Activated T-cell treated with anti-CD3 and anti-CD28 coated beads for 1 hour (primary cell): ENCODE data around the gene WDR82.

ENCODE experiments used
- DNase-seq: peaks from one replicate; pipeline ENCODE4 v3.0.0-alpha.2; 2020; ENCODE audit warnings: low read depth

WDR82 gene

DNA sequence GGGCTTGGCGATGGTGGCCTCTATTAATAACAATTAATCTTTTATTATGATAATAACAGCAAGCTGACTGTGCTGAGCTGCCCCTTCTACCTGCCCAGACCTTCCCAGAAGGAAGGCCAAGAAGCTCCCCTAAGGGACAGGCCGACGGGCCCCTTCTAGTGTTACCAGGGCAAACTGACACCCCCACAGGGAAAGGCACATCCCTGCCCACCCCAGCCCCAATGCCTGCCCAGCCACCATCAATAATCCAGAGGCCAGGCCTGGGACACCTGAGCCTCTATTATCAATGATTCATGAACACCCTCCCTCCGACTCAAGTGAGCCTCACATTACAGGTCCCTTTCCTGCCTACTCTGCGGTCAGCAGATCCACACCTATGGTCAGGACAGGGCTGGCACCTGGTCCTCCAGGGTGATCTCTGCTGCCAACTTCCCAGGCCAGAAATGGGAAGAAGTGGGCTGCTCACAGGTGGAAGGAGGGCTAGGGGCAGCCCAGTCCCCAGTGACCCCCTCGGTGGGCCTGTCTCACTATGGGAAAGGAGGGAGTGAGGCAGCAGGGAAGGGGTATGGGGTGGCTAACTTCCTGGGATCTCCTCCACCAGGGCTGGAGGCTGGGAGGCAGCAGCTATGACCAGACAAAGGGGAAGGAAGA lies 41.3 kb downstream of the WDR82 start:
- DNase-seq = no peak

GRCh38 chr3:52236424-52236886 lies 42.0 kb downstream of the WDR82 start:
- DNase-seq = no peak

GRCh38 chr3:52234516-52235447 lies 43.7 kb downstream of the WDR82 start:
- no peak for DNase-seq

- no peak for DNase-seq
Measured at GRCh38 chr3:52233968-52234367, 44.5 kb downstream of the WDR82 start.

GRCh38 chr3:52233108-52233591 lies 45.3 kb downstream of the WDR82 start:
- no peak for DNase-seq

GRCh38 chr3:52232279-52233107 lies 46.0 kb downstream of the WDR82 start:
- DNase-seq = no peak

- peak; percentile 94 for DNase-seq
Measured at GRCh38 chr3:52231502-52232278, 46.8 kb downstream of the WDR82 start.

DNA sequence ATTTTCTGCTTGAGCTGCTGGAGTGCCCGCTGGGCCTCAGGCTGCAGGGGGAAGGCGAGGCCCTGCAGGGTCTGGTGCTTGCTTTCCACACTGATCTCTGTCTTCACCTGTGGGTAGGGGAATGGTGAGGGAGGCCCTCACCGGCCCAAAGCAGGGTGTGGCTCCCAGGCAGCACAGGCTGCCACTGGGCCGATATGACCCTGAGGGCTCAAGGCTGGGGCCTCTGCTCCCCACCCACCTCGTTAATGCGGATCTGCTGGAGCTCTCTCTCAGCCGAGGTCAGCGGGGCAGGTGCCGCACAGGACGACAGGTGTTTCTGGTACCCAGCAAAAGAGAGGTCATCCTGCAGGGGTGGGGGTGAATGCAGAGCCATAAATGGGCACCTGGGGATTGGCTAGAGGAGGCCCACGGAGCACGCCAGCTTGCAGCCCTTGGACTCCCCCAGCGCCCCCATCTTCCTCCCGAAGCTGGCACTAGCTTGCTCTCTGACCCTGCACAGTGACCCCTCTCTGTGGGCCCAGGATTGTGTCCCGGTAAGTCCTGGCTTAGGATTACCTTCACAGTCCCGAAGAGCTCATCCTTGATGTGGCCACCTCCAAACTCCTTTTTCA lies 47.5 kb downstream of the WDR82 start:
- no peak for DNase-seq

DNA sequence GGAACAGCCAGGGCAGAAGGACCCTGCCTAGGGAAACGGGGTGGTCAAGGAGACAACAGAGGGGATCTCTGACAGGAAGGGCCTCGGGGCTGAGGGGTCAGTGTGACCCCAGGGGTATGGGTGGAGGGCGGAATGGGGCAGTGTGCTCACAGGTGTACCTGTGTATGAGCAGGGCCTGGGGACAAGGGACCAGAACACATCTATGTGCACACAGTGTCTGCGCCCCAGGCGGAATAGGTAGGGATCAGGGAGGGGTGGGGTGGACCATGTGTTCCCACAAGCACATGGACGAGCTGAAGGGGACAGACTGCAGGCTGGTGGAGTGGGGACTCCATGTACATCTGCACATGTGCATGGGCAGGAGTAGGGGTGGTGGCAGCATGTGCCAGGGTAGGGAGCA lies 48.0 kb downstream of the WDR82 start:
- no peak for DNase-seq

DNA sequence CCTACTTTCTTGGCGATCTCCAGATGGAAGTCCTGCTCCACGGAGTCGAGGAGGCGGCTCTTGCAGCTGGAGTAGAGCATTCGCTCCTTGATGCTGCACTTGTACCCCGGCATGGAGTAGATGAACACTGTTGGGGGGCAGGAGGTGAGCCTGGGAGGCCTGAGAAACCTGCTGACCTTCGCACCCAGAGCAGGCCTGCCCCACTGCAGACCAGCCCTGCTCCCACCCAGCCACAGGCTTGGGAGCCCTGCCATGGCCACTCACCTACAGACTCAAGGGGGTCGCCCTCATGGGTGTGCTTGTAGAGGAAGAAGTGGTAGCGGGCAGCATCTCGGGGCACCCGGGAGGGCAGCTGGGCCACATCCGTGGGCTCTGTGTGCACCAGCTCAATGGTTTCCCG lies 48.8 kb downstream of the WDR82 start:
- no peak for DNase-seq

- DNase-seq = no peak
Measured at GRCh38 chr3:52228751-52229291, 49.6 kb downstream of the WDR82 start.

DNA sequence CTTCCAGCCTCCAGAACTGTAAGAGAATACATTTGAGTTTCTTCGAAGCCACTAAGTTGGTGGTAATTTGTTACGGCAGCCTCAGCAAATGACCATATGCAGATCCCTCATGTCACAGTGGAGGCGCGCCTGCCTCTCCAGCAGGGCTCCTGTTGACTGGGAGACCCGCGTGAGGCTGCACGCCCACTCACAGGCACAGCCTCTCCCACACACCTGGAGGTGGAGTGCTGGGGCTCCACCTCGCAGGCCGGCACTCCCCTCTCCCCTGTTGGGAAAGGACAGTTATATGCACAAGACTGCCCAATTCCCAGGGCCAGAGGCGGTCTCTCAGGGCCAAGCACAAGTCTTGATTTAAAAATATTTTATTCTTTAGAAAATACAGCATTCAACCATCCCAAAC lies 50.2 kb downstream of the WDR82 start:
- DNase-seq = no peak

- DNase-seq = no peak
Measured at GRCh38 chr3:52227766-52228165, 50.7 kb downstream of the WDR82 start.

DNA sequence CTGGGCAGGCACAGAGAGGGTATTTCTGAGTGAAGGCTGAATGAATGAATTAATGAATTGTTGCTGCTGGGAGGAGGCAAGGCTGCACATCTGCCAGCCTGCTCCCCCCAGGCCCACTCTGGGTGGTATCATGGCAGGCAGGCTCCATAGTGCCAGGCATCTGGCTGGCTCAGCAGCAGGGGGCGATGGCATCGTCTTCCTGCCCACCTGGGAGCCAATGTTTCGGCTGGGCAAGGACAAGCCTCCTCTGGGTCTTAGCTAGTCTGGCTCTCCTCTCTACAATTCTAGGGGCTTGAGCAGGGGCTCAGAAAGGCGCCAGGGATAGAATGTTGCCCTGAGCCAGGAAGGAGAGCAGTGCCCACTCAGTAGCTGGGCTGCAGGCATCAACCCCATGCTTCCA lies 51.3 kb downstream of the WDR82 start:
- DNase-seq = no peak

GRCh38 chr3:52226229-52226817 lies 52.1 kb downstream of the WDR82 start:
- no peak for DNase-seq

- DNase-seq = no peak
Measured at GRCh38 chr3:52225452-52226228, 52.8 kb downstream of the WDR82 start, which contains the start of gene TLR9. Gene TLR9, minus strand, starts transcription at chr3:52225645. Its CDS starts 116 bp downstream, at chr3:52225529.

DNA sequence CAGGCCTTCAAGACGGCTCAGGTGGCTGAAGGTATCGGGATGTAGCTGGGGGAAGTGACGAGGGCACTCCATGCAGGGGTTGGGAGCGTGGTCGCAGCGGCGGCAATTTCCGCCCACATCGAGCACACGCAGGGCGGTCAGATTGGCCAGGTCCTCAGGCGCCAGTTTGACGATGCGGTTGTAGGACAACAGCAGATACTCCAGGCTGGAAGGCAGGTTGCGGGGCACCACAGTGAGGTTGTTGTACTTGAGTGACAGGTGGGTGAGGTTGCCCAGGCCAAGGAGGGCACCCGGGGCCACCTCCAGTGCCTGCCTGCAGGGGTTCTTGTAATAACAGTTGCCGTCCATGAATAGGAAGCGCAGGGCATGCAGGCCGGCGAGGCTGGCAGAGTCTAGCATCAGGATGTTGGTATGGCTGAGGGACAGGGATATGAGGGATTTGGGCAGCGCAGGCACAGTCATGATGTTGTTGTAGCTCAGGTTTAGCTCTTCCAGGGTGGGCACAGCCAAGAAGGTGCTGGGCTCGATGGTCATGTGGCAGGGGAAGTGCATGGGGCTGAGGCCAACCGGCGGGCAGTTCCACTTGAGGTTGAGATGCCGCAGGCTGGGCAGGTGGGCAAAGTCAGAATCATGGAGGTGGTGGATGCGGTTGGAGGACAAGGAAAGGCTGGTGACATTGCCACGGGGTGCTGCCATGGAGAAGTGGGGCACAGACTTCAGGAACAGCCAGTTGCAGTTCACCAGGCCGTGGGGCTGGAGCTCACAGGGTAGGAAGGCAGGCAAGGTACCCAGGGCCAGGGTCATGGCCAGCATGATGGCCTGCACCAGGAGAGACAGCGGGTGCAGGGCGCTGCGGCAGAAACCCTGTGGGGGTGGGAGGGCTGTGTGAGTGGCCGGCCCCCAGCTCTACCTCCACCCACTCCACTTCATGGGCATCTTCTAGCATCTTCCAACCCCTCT lies 54.7 kb downstream of the WDR82 start:
- no peak for DNase-seq
